Transverse colon (tissue), 3 donors: ENCODE measurements around the gene CACNA2D4.

ENCODE experiments used
- POLR2A ChIP-seq: fragments of 450-650 bp; IDR thresholded peaks from one replicate; pipeline ENCODE4 v1.6.1; 2016; ENCODE audit warnings: antibody characterized with exemption, mild to moderate bottlenecking, moderate library complexity
- TF ChIP-seq, protein P1 (sequence below), 5 experiments: fragments of 200-600 bp in 3 of 5; fragments of 450-650 bp in 2 of 5; sonication (generic) in 3 of 5; IDR thresholded peaks; 1 replicate in 2 of 5; 2 replicates in 3 of 5; pipeline ENCODE4 v1.5.1; 2016 to 2017; ENCODE audit warnings: antibody characterized with exemption in 5 of 5, inconsistent platforms in 3 of 5, mild to moderate bottlenecking in 2 of 5, moderate library complexity in 1 of 5

GRCh38 chr12:1919284-1919683 is 832 bp upstream of the CACNA2D4 start:
- no peak for TF ChIP-seq POLR2A
- TF ChIP-seq, protein P1, sequence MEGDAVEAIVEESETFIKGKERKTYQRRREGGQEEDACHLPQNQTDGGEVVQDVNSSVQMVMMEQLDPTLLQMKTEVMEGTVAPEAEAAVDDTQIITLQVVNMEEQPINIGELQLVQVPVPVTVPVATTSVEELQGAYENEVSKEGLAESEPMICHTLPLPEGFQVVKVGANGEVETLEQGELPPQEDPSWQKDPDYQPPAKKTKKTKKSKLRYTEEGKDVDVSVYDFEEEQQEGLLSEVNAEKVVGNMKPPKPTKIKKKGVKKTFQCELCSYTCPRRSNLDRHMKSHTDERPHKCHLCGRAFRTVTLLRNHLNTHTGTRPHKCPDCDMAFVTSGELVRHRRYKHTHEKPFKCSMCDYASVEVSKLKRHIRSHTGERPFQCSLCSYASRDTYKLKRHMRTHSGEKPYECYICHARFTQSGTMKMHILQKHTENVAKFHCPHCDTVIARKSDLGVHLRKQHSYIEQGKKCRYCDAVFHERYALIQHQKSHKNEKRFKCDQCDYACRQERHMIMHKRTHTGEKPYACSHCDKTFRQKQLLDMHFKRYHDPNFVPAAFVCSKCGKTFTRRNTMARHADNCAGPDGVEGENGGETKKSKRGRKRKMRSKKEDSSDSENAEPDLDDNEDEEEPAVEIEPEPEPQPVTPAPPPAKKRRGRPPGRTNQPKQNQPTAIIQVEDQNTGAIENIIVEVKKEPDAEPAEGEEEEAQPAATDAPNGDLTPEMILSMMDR (IDR thresholded peaks at IDR 0.05), result no peak
